ENCODE measurements around the gene ITIH2.

DNA sequence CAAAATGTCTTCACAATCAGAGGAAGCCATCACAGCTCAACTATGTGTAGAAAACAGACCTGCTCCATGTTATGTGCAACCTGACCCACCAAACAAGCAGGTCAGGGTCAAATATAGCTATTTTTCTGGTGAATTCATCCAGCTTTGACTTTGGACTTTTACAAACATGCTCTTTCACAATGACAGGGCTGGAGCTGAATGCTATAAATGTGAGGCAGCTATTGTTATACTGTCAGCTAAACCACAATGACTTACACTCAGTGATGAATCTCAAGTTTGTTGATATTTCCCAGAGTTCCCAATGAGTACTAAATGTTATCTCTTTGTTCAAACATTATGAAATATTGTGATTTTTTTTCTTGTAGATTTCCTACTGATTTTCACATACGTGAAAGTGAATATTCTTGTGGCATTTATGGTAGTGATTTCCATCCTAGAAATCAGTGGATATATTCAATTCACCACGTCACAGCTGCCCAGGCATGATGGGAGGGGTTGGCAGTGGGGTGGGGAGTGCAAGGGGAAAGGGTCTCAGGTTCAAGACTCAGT is 2.5 kb upstream of the ITIH2 start:
- TF ChIP-seq, protein P1, sequence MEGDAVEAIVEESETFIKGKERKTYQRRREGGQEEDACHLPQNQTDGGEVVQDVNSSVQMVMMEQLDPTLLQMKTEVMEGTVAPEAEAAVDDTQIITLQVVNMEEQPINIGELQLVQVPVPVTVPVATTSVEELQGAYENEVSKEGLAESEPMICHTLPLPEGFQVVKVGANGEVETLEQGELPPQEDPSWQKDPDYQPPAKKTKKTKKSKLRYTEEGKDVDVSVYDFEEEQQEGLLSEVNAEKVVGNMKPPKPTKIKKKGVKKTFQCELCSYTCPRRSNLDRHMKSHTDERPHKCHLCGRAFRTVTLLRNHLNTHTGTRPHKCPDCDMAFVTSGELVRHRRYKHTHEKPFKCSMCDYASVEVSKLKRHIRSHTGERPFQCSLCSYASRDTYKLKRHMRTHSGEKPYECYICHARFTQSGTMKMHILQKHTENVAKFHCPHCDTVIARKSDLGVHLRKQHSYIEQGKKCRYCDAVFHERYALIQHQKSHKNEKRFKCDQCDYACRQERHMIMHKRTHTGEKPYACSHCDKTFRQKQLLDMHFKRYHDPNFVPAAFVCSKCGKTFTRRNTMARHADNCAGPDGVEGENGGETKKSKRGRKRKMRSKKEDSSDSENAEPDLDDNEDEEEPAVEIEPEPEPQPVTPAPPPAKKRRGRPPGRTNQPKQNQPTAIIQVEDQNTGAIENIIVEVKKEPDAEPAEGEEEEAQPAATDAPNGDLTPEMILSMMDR (IDR thresholded peaks at IDR 0.05; ENCODE audit: low read length): no peak
- TF ChIP-seq EZH2 (optimal IDR thresholded peaks at IDR 0.05; ENCODE audit: low read depth, low read length): no peak
